ENCODE results near the gene ZC3HAV1. TPM values are rescaled to one million over a fixed set of nuclear protein-coding genes. Genes with fewer than 3 reads are reported as not detected.
"Not testable (repeated sequence)": the region's sequence is repeated elsewhere in the genome, so short reads cannot be mapped to it uniquely, and the experiment has no call there.

ZC3HAV1 gene
- total RNA-seq, 1 donor from 2014 or later, result 6.8 TPM

DNA sequence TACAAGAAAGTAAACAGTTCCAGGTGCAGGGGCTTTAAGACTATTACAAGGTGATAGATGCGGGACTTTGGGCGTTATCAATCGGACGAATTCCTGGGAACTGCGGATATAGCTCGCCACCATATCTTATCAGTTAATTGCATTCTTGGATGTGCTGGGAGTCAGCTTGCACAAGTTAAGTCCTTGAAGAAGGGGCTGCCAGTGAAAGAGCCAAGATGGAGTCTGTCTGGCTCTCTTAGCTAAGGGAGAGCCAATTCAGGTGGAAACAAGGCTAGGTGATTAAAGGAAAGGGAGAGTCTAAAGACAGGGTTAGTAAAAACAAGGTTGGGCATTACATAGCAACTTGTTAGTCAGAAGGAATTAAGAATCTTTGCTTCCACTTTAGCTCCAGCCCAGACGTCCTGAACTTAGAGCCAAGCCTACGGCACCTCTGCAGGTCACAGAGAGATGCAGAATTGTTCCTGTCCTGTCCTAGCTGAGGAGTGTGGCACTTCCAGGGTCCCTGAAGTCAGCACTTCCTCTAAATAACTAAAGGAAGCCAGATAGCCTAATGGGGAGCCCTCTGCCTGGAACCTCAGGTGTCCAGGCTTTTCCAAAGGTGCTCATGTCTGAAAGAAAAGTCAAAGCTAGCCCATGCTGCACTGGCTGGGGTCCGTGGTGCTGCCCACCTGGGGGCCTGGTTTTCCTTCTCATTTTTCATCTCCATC lies 17.3 kb downstream of the ZC3HAV1 start:
- DNase-seq (ENCODE audit: low spot score), result no peak
- intact Hi-C loops (cut with DNase I), result no loop called here

- intact Hi-C loops (cut with DNase I), result no loop called here
- no peak for DNase-seq (ENCODE audit: low spot score)
These were observed 17.9 kb downstream of the ZC3HAV1 start for GRCh38 chr7:139091677-139091996.

DNA sequence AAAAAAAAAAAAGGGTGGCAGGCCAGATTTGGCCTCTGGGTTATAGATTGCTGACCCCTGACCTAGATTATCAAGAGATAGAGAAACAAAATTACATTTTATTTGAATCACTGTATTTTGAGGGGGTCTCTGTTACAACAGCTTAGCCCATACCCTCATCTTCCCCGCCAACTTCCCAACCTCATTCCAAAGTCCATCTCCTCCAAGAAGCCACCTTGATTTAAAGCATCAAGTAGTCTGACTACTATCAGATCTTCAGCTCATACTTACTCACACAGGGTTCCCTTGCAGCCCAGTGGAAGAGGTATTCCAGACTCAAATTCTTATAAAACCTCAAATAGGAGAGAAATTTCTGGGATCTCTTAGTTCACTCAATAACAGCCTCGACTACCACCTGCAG lies 20.4 kb downstream of the ZC3HAV1 start:
- intact Hi-C loops (cut with DNase I), result no loop called here
- no peak for DNase-seq (ENCODE audit: low spot score)

DNA sequence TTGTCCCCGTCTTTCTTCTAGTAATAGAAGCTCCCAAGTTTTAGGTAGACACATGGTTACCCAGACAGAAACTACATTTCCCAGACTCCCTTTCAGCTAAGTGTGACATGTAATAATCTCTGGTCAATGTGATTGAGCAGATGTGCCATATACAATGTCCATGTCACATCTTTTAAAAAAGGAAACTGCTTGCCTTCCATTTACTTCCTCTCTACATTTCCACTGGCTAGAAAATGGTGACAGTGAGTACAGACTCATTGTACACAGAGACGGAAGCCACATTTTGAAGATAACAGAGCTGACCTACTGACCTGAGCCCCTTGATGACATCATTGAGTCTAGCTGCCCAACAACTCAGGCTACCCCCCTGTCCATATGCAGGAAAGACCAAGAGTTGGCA lies 21.3 kb downstream of the ZC3HAV1 start:
- DNase-seq (ENCODE audit: low spot score), result no peak
- intact Hi-C loops (cut with DNase I), result no loop called here

- intact Hi-C loops (cut with DNase I), result no loop called here
- DNase-seq (ENCODE audit: low spot score), result no peak
These were observed 22.3 kb downstream of the ZC3HAV1 start for GRCh38 chr7:139087212-139087611.

DNA sequence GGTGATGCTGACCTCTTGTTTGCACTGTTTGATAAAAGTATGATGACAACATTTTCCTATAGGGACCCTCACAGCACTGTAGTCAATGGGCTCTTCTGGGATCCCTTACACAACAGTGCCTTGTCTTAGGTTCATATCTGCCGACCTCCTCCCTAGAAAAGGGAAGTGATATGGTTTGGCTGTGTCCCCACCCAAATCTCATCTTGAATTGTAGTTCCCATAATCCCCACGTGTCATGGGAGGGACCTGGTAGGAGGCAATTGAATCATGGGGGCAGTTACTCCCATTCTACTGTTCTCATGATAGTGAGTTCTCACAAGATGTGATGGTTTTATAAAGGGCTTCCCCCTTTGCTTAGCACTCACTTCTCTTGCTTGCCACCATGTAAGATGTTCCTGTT lies 23.1 kb downstream of the ZC3HAV1 start:
- intact Hi-C loops (cut with DNase I), result no loop called here
- no peak for DNase-seq (ENCODE audit: low spot score)

- intact Hi-C loops (cut with DNase I), result no loop called here
- DNase-seq (ENCODE audit: low spot score), result no peak
These were observed 24.8 kb downstream of the ZC3HAV1 start for GRCh38 chr7:139084709-139085108.

DNA sequence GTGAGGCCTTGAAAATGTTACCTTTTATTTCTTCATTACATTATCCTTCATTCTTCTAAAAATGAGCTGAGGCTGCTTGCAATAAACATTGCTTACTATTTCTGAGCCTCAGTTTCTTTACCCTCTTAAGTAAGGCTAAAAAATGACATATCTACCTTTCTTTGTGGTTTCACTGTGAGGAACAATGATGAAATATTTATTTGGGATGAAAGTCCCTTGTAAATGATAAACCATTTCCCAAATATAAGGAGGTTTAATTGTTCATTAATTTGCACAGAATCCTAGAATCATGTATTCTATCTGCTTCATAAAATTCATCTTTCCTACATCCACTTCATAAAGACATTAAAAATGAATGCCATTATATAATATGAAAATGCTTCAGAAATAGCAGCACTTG lies 27.9 kb downstream of the ZC3HAV1 start:
- no peak for DNase-seq (ENCODE audit: low spot score)
- intact Hi-C loops (cut with DNase I), result no loop called here

DNA sequence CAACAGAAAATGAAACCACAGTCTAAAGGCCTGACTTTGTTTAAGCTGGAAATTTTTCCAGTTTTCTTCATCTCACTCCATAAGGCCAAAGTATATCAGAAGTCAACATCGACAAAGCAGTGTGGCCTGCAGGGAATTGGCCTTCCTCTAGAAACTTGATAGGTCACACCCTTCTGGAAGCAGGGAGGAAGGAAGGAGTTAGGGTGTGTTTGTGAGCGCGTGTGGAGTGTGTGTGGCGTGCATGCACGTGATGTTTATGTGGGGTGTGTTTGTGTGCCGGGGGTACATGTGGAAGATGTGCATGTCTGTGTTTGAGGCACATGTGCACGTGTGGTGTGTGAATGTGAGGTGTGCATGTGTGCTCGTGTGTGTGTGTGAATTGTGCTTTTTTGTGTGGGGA lies 28.6 kb downstream of the ZC3HAV1 start:
- DNase-seq (ENCODE audit: low spot score), result no peak

GRCh38 chr7:139079861-139080260 lies 29.7 kb downstream of the ZC3HAV1 start:
- no peak for DNase-seq (ENCODE audit: low spot score)
- intact Hi-C loops (cut with DNase I), result loop anchor here (10.0 kb wide), 1 partner anchor 195 kb away; no protein-coding TSS in a partner anchor

More for the DNA sequence above, 28.6 kb downstream of the ZC3HAV1 start:
- intact Hi-C loops (cut with DNase I), result no loop called here

- DNase-seq (ENCODE audit: low spot score), result no peak
- intact Hi-C loops (cut with DNase I), result loop anchor here (10.0 kb wide), 1 partner anchor 194 kb away; no protein-coding TSS in a partner anchor
These were observed 30.6 kb downstream of the ZC3HAV1 start for GRCh38 chr7:139078911-139079310.

- DNase-seq (ENCODE audit: low spot score), result no peak
- intact Hi-C loops (cut with DNase I), result loop anchor here (10.0 kb wide), 1 partner anchor 194 kb away; no protein-coding TSS in a partner anchor
These were observed 31.1 kb downstream of the ZC3HAV1 start for GRCh38 chr7:139078399-139078798.

DNA sequence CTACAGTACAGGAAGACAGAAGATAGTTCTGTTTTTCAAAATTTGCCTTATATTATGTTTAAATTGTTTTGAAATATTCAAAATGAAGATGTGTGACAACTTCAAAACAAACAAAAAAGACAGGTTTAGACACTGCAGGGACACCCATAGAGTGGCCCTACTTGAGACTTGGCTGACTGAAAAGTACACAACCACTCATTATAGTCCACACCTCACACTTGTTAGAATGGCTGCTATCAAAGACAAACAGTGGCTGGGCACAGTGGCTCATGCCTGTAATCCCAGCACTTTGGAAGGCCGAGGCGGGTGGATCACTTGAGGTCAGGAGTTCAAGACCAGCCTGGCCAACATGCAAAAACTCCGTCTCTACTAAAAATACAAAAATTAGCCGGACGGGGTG lies 31.8 kb downstream of the ZC3HAV1 start:
- DNase-seq (ENCODE audit: low spot score), result not testable (repeated sequence)
- intact Hi-C loops (cut with DNase I), result loop anchor here (10.0 kb wide), 1 partner anchor 193 kb away; no protein-coding TSS in a partner anchor

GRCh38 chr7:139075871-139076686 lies 33.4 kb downstream of the ZC3HAV1 start:
- DNase-seq (ENCODE audit: low spot score), result no peak
- intact Hi-C loops (cut with DNase I), result loop anchor here (2.0 to 10.0 kb wide), 2 partner anchors 59 to 191 kb away; no protein-coding TSS in a partner anchor

GRCh38 chr7:139075031-139075652 lies 34.4 kb downstream of the ZC3HAV1 start:
- intact Hi-C loops (cut with DNase I), result loop anchor here (2.0 to 10.0 kb wide), 2 partner anchors 58 to 190 kb away; no protein-coding TSS in a partner anchor
- no peak for DNase-seq (ENCODE audit: low spot score)

DNA sequence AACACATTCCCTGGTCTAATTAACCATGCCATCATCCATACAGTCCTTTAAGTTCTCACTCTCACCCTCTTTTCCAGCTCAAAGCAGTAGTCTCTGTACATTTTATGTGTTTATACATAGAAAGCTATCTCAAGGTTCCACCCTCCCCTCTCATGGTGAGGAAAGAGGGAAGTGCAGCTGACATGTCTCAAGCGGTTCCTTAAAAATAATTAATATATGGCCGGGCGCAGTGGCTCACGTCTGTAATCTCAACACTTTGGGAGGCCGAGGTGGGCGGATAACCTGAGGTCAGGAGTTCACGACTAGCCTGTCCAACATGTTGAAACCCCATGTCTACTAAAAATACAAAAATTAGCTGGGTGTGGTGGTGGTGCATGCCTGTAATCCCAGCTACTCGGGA lies 36.7 kb downstream of the ZC3HAV1 start:
- DNase-seq (ENCODE audit: low spot score), result no peak
- intact Hi-C loops (cut with DNase I), result loop anchor here (10.0 kb wide), 1 partner anchor 188 kb away; no protein-coding TSS in a partner anchor

DNA sequence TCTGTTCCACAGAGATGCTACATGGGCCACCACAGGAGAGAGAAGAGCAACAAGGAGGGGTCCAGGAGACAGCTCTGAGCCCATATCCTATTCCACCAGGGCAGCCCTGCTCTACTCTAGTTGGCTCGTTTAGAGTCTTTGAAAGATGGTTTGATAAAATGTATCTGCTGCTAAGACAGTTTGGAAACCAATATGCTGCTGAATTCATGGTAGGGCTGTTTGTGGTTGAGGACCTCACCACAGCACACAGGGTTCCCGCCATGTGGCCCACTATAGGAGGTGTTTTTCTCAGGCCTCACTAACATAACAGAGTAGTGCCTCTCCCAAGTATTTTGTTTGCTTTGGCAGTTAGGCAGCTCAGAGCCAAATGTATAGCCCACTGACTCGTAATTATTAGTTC lies 37.8 kb downstream of the ZC3HAV1 start:
- intact Hi-C loops (cut with DNase I), result loop anchor here (10.0 kb wide), 1 partner anchor 187 kb away; no protein-coding TSS in a partner anchor
- no peak for DNase-seq (ENCODE audit: low spot score)

GRCh38 chr7:139068544-139069399 lies 40.7 kb downstream of the ZC3HAV1 start:
- no peak for DNase-seq (ENCODE audit: low spot score)
- intact Hi-C loops (cut with DNase I), result no loop called here

DNA sequence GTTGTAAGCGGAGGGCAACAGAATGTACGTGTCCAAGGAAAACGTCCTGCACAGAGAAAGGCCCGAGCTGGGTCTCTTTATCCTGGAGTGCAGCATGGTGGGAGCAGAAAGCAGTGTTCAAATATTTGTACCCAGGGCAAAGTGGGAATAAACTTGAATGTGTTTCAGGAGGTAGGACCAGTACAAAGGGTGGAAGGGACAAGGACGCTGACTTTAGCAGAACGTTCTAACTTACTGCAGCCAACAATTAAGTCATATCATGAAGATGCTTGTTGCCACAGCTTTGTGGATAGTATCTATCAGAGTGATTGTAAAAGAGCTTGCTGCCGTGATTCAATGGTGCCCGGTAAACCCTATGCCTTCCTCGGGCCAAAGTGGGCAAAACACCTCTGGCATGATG lies 43.2 kb downstream of the ZC3HAV1 start:
- intact Hi-C loops (cut with DNase I), result no loop called here
- DNase-seq (ENCODE audit: low spot score), result no peak

Measured in cardiac septum (tissue), 1 donor.